K562 (cell line): ENCODE measurements around the gene C2orf81.

ENCODE experiments used
- ARNT ChIP-seq, 2 experiments: fragments of 450-650 bp; IDR thresholded peaks; 2 replicates each; pipeline ENCODE4 v1.6.1; 2016; ENCODE audit warnings: mild to moderate bottlenecking in 1 of 2
- BDP1 ChIP-seq: IDR thresholded peaks from 3 replicates; pipeline ENCODE4 v1.6.1; 2011; ENCODE audit not compliant: insufficient read length, insufficient read depth
- CREB1 ChIP-seq, 2 experiments: sonication (generic) in 1 of 2; formaldehyde crosslinking in 1 of 2; IDR thresholded peaks; 2 replicates each; pipeline versions ENCODE4 v1.6.1 to v1.8.0; 2012 to 2022; ENCODE audit warnings: inconsistent platforms in 1 of 2, mild to moderate bottlenecking in 1 of 2, missing genetic modification reagents in 1 of 2, moderate library complexity in 1 of 2
- ETV6 ChIP-seq, 3 experiments: fragments of 150-350 bp in 1 of 3; sonication (generic) in 1 of 3; formaldehyde crosslinking in 1 of 3; IDR thresholded peaks; 2 replicates each; pipeline versions ENCODE4 v1.6.1 to v1.8.0; 2014 to 2022; ENCODE audit warnings: borderline replicate concordance in 2 of 3, low read depth in 2 of 3, antibody characterized with exemption in 1 of 3, low read length in 1 of 3, mild to moderate bottlenecking in 1 of 3, missing genetic modification reagents in 1 of 3
- NCOA6 ChIP-seq: fragments of 450-650 bp; IDR thresholded peaks from 2 replicates; pipeline ENCODE4 v1.6.1; 2017; ENCODE audit warnings: mild to moderate bottlenecking
- NKRF ChIP-seq: fragments of 450-650 bp; IDR thresholded peaks from 2 replicates; pipeline ENCODE4 v1.6.1; 2016; ENCODE audit warnings: borderline replicate concordance
- ZNF274 ChIP-seq: IDR thresholded peaks from 2 replicates; pipeline ENCODE4 v1.6.1; 2011; ENCODE audit warnings: low read depth, mild to moderate bottlenecking, low read length, moderate library complexity, borderline replicate concordance
- ZNF41 ChIP-seq: fragments of 250-450 bp; sonication (Bioruptor Pico); conservative IDR thresholded peaks from 2 replicates; pipeline ENCODE4 v1.4.0; 2020; ENCODE audit warnings: mild to moderate bottlenecking
- TF ChIP-seq, protein P1 (sequence below), 3 experiments: fragments of 200-800 bp in 1 of 3; fragments of 250-450 bp in 1 of 3; fragments of 450-650 bp in 1 of 3; sonication (Bioruptor Pico) in 1 of 3; sonication (Bioruptor generic) in 1 of 3; formaldehyde crosslinking in 1 of 3; IDR thresholded peaks; 2 replicates each; pipeline versions ENCODE4 v1.6.1 to v1.8.0; 2016 to 2022; ENCODE audit warnings: mild to moderate bottlenecking in 2 of 3, missing genetic modification characterization in 2 of 3, missing compliant biosample characterization in 1 of 3, moderate library complexity in 1 of 3
- TF ChIP-seq, protein P2 (sequence below), 3 experiments: IDR thresholded peaks in 2 of 3; conservative IDR thresholded peaks in 1 of 3; 2 replicates each; pipeline ENCODE4 v1.5.1; 2011 to 2012; ENCODE audit warnings: low read length in 3 of 3, mild to moderate bottlenecking in 3 of 3, control low read depth in 2 of 3, improper control_type of control experiment in 1 of 3, inconsistent platforms in 1 of 3, low read depth in 1 of 3, mixed read lengths in 1 of 3, moderate library complexity in 1 of 3; ENCODE audit not compliant: insufficient read depth in 2 of 3
- TF ChIP-seq, protein P3 (sequence below): fragments of 250-450 bp; sonication (Bioruptor Pico); IDR thresholded peaks from 2 replicates; pipeline ENCODE4 v1.5.0; 2021; ENCODE audit warnings: mild to moderate bottlenecking, borderline replicate concordance

DNA sequence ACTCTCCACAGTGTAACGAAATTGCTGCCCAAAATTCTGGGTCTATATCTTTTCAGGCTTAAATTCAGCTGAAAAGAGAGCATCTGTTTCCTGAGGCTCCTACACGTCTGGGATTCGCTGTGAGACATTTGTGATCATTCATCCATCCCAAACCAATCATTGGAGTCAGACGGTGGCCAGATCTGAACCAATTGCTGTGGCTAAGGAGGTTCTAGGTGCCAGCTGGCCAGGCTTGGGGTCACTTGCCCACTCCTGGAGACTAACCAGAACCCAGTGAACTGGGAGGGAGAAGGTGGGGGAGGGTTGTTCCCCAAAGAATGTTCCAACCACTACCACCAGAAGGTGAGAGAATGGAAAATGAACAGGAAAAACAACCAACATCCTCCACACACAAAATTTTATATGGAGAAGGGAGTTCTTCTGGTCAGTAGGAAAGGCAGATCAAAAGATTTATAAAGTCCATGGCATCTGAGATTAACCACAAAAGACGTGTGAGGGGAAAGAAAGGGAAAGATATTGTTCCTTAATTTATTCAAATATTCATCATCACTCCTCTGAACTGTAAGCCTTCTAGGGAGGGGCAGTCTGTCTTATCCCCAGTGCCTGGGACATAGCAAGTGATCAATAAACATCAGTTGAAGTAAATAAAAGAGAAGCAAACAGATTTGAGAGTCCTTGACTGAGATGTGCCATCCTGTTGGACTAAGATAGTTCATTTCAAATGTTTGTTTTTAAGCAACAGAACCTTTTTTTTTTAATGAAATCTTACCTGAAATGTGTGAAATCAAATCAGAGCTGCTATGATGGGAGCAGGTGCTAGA lies 23.3 kb upstream of the C2orf81 start:
- TF ChIP-seq CREB1 (IDR thresholded peaks at IDR 0.05) (no peak), CREB1 (CRISPR knock-in tag; IDR thresholded peaks at IDR 0.05) (no peak), NKRF (no peak), ETV6 (IDR thresholded peaks at IDR 0.05; ENCODE audit: borderline replicate concordance in 1 of 2, low read depth in 2 of 2, low read length in 1 of 2) (no peak), ETV6 (CRISPR knock-in tag; IDR thresholded peaks at IDR 0.05; ENCODE audit: borderline replicate concordance) (no peak), ZNF274 (no peak), ZNF41 (CRISPR knock-in tag) (no peak), NCOA6 (no peak), ARNT (IDR thresholded peaks at IDR 0.05) (no peak), BDP1 (no peak)
- TF ChIP-seq, protein P1, sequence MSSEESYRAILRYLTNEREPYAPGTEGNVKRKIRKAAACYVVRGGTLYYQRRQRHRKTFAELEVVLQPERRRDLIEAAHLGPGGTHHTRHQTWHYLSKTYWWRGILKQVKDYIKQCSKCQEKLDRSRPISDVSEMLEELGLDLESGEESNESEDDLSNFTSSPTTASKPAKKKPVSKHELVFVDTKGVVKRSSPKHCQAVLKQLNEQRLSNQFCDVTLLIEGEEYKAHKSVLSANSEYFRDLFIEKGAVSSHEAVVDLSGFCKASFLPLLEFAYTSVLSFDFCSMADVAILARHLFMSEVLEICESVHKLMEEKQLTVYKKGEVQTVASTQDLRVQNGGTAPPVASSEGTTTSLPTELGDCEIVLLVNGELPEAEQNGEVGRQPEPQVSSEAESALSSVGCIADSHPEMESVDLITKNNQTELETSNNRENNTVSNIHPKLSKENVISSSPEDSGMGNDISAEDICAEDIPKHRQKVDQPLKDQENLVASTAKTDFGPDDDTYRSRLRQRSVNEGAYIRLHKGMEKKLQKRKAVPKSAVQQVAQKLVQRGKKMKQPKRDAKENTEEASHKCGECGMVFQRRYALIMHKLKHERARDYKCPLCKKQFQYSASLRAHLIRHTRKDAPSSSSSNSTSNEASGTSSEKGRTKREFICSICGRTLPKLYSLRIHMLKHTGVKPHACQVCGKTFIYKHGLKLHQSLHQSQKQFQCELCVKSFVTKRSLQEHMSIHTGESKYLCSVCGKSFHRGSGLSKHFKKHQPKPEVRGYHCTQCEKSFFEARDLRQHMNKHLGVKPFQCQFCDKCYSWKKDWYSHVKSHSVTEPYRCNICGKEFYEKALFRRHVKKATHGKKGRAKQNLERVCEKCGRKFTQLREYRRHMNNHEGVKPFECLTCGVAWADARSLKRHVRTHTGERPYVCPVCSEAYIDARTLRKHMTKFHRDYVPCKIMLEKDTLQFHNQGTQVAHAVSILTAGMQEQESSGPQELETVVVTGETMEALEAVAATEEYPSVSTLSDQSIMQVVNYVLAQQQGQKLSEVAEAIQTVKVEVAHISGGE (CRISPR knock-in tag; IDR thresholded peaks at IDR 0.05), result no peak
- TF ChIP-seq, protein P2, sequence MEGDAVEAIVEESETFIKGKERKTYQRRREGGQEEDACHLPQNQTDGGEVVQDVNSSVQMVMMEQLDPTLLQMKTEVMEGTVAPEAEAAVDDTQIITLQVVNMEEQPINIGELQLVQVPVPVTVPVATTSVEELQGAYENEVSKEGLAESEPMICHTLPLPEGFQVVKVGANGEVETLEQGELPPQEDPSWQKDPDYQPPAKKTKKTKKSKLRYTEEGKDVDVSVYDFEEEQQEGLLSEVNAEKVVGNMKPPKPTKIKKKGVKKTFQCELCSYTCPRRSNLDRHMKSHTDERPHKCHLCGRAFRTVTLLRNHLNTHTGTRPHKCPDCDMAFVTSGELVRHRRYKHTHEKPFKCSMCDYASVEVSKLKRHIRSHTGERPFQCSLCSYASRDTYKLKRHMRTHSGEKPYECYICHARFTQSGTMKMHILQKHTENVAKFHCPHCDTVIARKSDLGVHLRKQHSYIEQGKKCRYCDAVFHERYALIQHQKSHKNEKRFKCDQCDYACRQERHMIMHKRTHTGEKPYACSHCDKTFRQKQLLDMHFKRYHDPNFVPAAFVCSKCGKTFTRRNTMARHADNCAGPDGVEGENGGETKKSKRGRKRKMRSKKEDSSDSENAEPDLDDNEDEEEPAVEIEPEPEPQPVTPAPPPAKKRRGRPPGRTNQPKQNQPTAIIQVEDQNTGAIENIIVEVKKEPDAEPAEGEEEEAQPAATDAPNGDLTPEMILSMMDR (IDR thresholded peaks at IDR 0.05 in 2 of 3, conservative IDR thresholded peaks at IDR 0.05 in 1 of 3; ENCODE audit: insufficient read depth in 2 of 3, low read depth in 1 of 3, low read length in 3 of 3), result no peak
- TF ChIP-seq, protein P3, sequence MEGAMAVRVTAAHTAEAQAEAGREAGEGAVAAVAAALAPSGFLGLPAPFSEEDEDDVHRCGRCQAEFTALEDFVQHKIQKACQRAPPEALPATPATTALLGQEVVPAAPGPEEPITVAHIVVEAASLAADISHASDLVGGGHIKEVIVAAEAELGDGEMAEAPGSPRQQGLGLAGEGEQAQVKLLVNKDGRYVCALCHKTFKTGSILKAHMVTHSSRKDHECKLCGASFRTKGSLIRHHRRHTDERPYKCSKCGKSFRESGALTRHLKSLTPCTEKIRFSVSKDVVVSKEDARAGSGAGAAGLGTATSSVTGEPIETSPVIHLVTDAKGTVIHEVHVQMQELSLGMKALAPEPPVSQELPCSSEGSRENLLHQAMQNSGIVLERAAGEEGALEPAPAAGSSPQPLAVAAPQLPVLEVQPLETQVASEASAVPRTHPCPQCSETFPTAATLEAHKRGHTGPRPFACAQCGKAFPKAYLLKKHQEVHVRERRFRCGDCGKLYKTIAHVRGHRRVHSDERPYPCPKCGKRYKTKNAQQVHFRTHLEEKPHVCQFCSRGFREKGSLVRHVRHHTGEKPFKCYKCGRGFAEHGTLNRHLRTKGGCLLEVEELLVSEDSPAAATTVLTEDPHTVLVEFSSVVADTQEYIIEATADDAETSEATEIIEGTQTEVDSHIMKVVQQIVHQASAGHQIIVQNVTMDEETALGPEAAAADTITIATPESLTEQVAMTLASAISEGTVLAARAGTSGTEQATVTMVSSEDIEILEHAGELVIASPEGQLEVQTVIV (CRISPR knock-in tag), result no peak
